Gastrocnemius medialis (tissue), 4 donors: ENCODE data around the gene SEMA3C. TPM values are rescaled to one million over a fixed set of nuclear protein-coding genes. Genes with fewer than 3 reads are reported as not detected.
A peak's percentile ranks its signal among the peaks of the same experiment; 100 is the strongest.

ENCODE experiments used
- ATAC-seq, 2 donors: fragments of 150-250 bp; one replicate each; pipeline ENCODE4 v1.9.1; 2016
- DNase-seq, 2 donors: peaks; one replicate each; pipeline ENCODE4 v3.0.0-alpha.2; 2019
- H3K27ac ChIP-seq, 4 donors: fragments of 200-600 bp; sonication (generic); 1 replicate in 1 of 4; 2 replicates in 3 of 4; pipeline ENCODE4 v1.5.1; 2016 to 2018; ENCODE audit warnings: mild to moderate bottlenecking in 2 of 4, moderate library complexity in 1 of 4
- H3K27me3 ChIP-seq, 3 donors: fragments of 200-600 bp; sonication (generic) in 2 of 3; 1 replicate in 1 of 3; 2 replicates in 2 of 3; pipeline versions ENCODE4 v1.5.1 to v1.6.0; 2016 to 2019; ENCODE audit warnings: mild to moderate bottlenecking in 1 of 3, moderate library complexity in 1 of 3
- H3K36me3 ChIP-seq, 2 donors: fragments of 200-600 bp; sonication (generic) in 1 of 2; one replicate each; pipeline ENCODE4 v1.5.1; 2017 to 2018
- H3K4me1 ChIP-seq, 2 donors: fragments of 200-600 bp; sonication (generic) in 1 of 2; one replicate each; pipeline ENCODE4 v1.5.1; 2016 to 2017; ENCODE audit warnings: mild to moderate bottlenecking in 2 of 2
- H3K4me3 ChIP-seq, 4 donors: fragments of 200-600 bp; sonication (generic) in 3 of 4; 1 replicate in 1 of 4; 2 replicates in 3 of 4; pipeline ENCODE4 v1.5.1; 2016 to 2019; ENCODE audit warnings: mild to moderate bottlenecking in 2 of 4
- H3K9me3 ChIP-seq, 3 donors: fragments of 200-600 bp; sonication (generic) in 2 of 3; 1 replicate in 1 of 3; 2 replicates in 2 of 3; pipeline ENCODE4 v1.5.1; 2016 to 2019
- CTCF ChIP-seq, 5 experiments: fragments of 450-650 bp in 3 of 5; fragments of 200-600 bp in 2 of 5; sonication (generic) in 2 of 5; IDR thresholded peaks in 4 of 5; conservative IDR thresholded peaks in 1 of 5; 1 replicate in 4 of 5; 2 replicates in 1 of 5; pipeline ENCODE4 v1.5.1; 2016 to 2019; ENCODE audit warnings: antibody characterized with exemption in 5 of 5, mild to moderate bottlenecking in 3 of 5, moderate library complexity in 3 of 5
- POLR2A ChIP-seq, 2 donors: fragments of 450-650 bp; IDR thresholded peaks; one replicate each; pipeline ENCODE4 v1.6.1; 2017; ENCODE audit warnings: antibody characterized with exemption in 2 of 2, mild to moderate bottlenecking in 2 of 2, moderate library complexity in 2 of 2
- in situ Hi-C, 4 donors: fragments of 200-750 bp; cut with MboI; loops; one replicate each; pipeline versions ENCODE4 v1.15.0 to v1.8.0; 2017; ENCODE audit warnings: low sequenced_read_pairs in 4 of 4
- intact Hi-C: fragments of 100-400 bp; cut with DNase I; formaldehyde crosslinking; loops from one replicate; pipeline ENCODE4 v1.15.1; 2023; ENCODE audit warnings: low total_unique reads
- total RNA-seq, 4 donors: library from RNA; depleted of rRNA; stranded (reverse); fragments of >200 nt; gene quantifications; one replicate each; pipeline versions ENCODE4 v1.1.0 to v1.2.3, GENCODE V29; 2016

SEMA3C gene
- total RNA-seq, 4 donors from 2014 or later = 5.4 to 58.5 (median 30.3) TPM

GRCh38 chr7:80960244-80960795 is 41.5 kb upstream of the SEMA3C start:
- ATAC-seq (no peak), DNase-seq (no peak)
- H3K4me1 ChIP-seq = no peaks in the 10 kb centered on the region
- H3K36me3 ChIP-seq = no peaks in the 10 kb centered on the region
- in situ Hi-C loops = no loop called here
- no peak for TF ChIP-seq CTCF (IDR thresholded peaks at IDR 0.05 in 4 of 5, conservative IDR thresholded peaks at IDR 0.05 in 1 of 5)
- no peak for TF ChIP-seq POLR2A (IDR thresholded peaks at IDR 0.05)
- no peak overlapping the region for H3K27ac ChIP-seq
- H3K27me3 ChIP-seq = no peaks in the 10 kb centered on the region
- H3K9me3 ChIP-seq = no peaks in the 10 kb centered on the region
- intact Hi-C loops = no loop called here
- H3K4me3 ChIP-seq = no peak overlapping the region

DNA sequence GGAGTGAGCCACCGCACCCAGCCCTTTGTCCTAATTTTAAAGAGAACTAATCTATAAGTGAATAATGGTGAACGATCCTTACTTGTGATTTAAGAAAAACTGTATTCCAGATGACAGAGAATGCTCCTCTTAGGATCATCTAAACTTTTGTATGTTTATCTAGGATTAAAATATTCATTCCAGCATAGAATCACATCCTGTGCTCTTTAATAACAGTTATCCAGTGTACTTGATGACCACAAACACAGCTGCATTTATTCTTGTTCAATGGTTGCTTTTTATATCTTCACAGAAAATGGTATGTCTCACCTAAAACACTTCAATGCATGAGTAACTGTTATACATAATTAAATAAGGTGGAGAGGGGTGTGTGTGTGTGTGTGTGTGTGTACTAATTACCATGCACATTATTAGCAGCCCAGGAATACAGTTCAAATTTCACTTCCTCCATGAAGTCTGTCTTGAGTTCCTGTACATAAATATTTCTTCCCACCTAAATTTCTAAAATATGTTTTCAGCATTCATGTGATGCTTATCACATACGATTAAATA is 38.5 kb upstream of the SEMA3C start:
- no peaks in the 10 kb centered on the region for H3K9me3 ChIP-seq
- no peaks in the 10 kb centered on the region for H3K36me3 ChIP-seq
- no peak overlapping the region for H3K4me3 ChIP-seq
- peaks cover 0 to 4% of the 10 kb centered on the region in 2 donors for H3K4me1 ChIP-seq
- DNase-seq (no peak), ATAC-seq (no peak)
- H3K27ac ChIP-seq = no peak overlapping the region
- intact Hi-C loops = no loop called here
- no peaks in the 10 kb centered on the region for H3K27me3 ChIP-seq
- in situ Hi-C loops = no loop called here
- no peak for TF ChIP-seq POLR2A (IDR thresholded peaks at IDR 0.05)
- no peak for TF ChIP-seq CTCF (IDR thresholded peaks at IDR 0.05 in 4 of 5, conservative IDR thresholded peaks at IDR 0.05 in 1 of 5)

GRCh38 chr7:80954191-80954590 is 35.3 kb upstream of the SEMA3C start:
- Histone ChIP-seq H3K4me1 (peaks cover 0 to 4% of the 10 kb centered on the region in 2 donors), H3K4me3 (no peak overlapping the region), H3K27ac (no peak overlapping the region), H3K27me3 (no peaks in the 10 kb centered on the region), H3K36me3 (no peaks in the 10 kb centered on the region), H3K9me3 (no peaks in the 10 kb centered on the region)
- ATAC-seq = no peak
- DNase-seq = no peak
- in situ Hi-C loops (no loop called here), intact Hi-C loops (no loop called here)
- TF ChIP-seq POLR2A (IDR thresholded peaks at IDR 0.05) (no peak), CTCF (IDR thresholded peaks at IDR 0.05 in 4 of 5, conservative IDR thresholded peaks at IDR 0.05 in 1 of 5) (no peak)

DNA sequence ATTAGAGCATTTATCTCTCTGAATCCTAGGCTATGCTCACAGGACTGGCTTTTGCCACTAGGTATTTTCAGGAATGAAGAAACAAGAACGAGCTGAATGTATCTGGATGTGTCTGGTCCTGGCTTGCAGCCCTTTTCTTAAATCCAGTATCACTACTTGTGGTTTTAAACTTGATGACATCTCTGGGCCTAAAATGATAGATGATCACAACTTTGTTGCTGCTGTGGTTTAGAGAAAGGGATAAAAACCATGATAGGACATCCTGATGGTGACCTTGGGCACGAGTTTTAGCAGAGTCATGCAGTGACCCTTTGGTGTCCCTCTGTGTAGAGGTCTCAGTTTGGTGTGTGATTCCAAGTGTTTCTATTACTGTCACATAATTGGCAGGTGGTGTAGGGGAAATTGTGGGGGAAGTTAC is 31.7 kb upstream of the SEMA3C start:
- no peaks in the 10 kb centered on the region for H3K9me3 ChIP-seq
- H3K27ac ChIP-seq = peak overlapping the region in 2 of 4 donors; percentile 21 to 63
- peak in 1 of 2 donors; percentile 19 for DNase-seq
- TF ChIP-seq POLR2A (IDR thresholded peaks at IDR 0.05) (no peak), CTCF (IDR thresholded peaks at IDR 0.05 in 4 of 5, conservative IDR thresholded peaks at IDR 0.05 in 1 of 5) (no peak)
- H3K36me3 ChIP-seq = no peaks in the 10 kb centered on the region
- H3K4me3 ChIP-seq = no peak overlapping the region
- intact Hi-C loops = no loop called here
- H3K4me1 ChIP-seq = peaks cover 0 to 4% of the 10 kb centered on the region in 2 donors
- ATAC-seq = peak in 1 of 2 donors; percentile 94
- no peaks in the 10 kb centered on the region for H3K27me3 ChIP-seq
- in situ Hi-C loops = no loop called here

- ATAC-seq (no peak), DNase-seq (no peak)
- in situ Hi-C loops = no loop called here
- H3K36me3 ChIP-seq = no peaks in the 10 kb centered on the region
- H3K27ac ChIP-seq = no peak overlapping the region
- peaks cover 0 to 4% of the 10 kb centered on the region in 2 donors for H3K4me1 ChIP-seq
- no peak overlapping the region for H3K4me3 ChIP-seq
- intact Hi-C loops = no loop called here
- H3K9me3 ChIP-seq = no peaks in the 10 kb centered on the region
- TF ChIP-seq CTCF (IDR thresholded peaks at IDR 0.05 in 4 of 5, conservative IDR thresholded peaks at IDR 0.05 in 1 of 5) = no peak
- TF ChIP-seq POLR2A (IDR thresholded peaks at IDR 0.05) = no peak
- no peaks in the 10 kb centered on the region for H3K27me3 ChIP-seq
These were observed 30.6 kb upstream of the SEMA3C start for GRCh38 chr7:80949449-80949848.
